ENCODE data around the gene PLA1A. TPM values are rescaled to one million over a fixed set of nuclear protein-coding genes. Genes with fewer than 3 reads are reported as not detected.
"Not testable (repeated sequence)": the region's sequence is repeated elsewhere in the genome, so short reads cannot be mapped to it uniquely, and the experiment has no call there.

Gene PLA1A, protein sequence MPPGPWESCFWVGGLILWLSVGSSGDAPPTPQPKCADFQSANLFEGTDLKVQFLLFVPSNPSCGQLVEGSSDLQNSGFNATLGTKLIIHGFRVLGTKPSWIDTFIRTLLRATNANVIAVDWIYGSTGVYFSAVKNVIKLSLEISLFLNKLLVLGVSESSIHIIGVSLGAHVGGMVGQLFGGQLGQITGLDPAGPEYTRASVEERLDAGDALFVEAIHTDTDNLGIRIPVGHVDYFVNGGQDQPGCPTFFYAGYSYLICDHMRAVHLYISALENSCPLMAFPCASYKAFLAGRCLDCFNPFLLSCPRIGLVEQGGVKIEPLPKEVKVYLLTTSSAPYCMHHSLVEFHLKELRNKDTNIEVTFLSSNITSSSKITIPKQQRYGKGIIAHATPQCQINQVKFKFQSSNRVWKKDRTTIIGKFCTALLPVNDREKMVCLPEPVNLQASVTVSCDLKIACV
- 41.4 and 42.0 TPM in 2 replicates for total RNA-seq (2014; rRNA removed; shearing (Covaris generic))
- polyA plus RNA-seq (2015; cell fraction: cytosol; rRNA removed): 41.0 and 42.5 TPM in 2 replicates
- polyA plus RNA-seq (2015; cell fraction: nucleus; rRNA removed): 7.4 and 9.9 TPM in 2 replicates

DNA sequence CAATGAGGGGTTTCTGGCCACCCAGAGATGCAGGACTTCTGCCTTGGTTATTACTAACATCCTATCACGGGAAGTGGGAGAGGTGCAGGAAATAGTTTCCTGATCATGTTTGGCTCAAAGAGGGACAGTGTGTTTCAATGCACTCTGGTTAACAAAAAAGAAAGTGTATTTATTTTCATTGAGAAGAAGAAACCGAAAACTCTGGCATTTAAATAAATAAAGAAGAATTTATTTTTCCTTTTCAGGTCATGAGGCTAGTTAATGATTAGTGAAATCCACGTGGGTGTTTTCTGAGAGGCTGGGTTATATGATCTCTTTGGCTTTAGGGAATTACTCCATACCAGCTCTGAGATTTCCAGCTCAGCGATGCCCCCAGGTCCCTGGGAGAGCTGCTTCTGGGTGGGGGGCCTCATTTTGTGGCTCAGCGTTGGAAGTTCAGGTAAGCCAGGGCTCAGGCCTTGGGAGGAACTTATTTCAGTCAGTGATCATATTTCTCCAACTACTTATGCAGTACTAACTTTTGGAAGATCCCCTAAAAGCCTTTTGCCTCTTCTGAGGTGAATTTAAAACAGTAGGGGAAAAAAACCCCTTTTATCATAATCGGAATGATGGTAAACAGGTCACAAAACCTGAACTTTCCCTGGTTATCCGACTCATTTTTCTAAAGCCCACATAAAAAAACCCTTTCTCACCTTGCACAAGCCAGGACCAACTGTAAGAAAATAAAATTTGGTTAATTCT is at the start of gene PLA1A:
Gene PLA1A (plus strand): TSS at position 338 of the 741 bp plus-strand sequence. CDS start 29 bp downstream, at position 367.
- peak; percentile 55 for DNase-seq (ENCODE audit: low read depth, low spot score)

DNA sequence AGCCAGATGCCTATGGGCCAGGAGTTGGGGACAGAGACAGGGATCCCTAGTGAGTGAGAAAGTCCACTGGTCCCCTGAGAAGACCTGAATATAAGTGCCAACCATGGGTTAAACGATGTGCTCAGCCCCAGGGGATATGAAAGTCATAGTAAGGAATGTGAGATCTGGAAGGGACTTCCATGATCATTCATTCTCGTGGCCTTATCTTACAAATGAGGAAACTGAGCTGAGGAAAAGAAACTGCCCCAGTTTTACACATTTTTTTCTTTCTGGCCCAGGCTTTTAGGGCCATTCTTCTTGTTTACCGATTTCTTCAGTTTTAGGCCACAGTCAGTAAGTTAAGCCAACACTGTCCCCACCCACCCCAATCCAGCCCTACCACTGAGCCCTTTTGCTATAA is 49.3 kb upstream of the PLA1A start:
- no peak for DNase-seq (ENCODE audit: low read depth, low spot score)
- in situ Hi-C loops (cut with HindIII; ENCODE audit: low pct_unique_long_range_greater_than_20kb, low sequenced_read_pairs): no loop called here

More for the DNA sequence above, at the start of gene PLA1A:
- in situ Hi-C loops (cut with HindIII; ENCODE audit: low pct_unique_long_range_greater_than_20kb, low sequenced_read_pairs): no loop called here

DNA sequence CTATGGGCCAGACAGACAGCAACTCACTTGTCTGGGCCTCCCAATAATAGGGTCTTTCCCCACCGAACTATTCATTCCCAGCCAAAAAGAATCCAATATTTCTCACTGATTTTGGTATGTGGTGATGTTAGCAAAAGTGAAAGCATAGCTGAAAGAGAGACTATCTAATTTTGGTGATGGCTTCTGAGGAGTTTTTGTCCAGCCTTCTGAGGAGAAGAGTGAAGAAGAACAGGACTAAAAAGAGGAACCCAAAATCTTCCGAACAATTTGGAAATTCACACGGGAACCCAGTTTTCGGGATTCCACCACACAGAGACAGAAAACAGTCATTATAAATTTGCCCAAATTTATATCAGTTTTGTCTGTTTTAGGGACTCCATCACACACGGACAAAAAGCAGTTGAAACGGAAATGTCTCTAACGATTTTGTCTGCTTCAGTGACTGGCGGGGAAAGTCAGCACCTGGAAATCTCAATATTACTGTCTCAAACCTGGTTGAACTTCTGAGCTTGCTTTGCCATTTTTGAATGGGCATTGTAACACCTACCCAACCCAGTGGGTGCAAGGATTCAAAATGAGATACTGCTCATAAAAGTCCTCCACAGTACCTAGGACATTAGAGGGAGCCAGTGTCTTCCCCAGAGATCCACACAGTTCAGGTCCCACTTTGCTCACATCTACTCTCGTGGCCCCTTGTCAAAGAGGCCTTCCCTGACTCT is 47.3 kb upstream of the PLA1A start:
- no peak for DNase-seq (ENCODE audit: low read depth, low spot score)
- in situ Hi-C loops (cut with HindIII; ENCODE audit: low pct_unique_long_range_greater_than_20kb, low sequenced_read_pairs): no loop called here

DNA sequence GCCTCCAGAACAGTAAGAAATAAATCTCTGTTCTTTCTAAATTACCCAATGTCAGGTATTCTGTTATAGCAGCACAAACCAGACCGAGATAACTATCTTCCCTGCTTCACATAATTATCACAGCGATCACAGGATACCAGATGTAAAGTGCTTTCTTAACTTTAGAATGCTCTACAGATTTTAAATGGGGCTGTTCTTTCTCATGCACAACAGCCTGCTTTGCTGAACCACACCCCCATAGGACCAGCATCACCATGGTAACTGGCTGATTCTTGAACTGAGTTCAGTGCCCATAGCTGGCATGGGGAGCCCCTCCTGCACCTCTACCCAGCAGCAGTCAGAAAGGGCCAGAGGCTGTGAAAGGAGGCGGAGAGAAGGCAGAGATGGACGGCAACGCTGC is 46.1 kb upstream of the PLA1A start:
- DNase-seq (ENCODE audit: low read depth, low spot score): no peak
- in situ Hi-C loops (cut with HindIII; ENCODE audit: low pct_unique_long_range_greater_than_20kb, low sequenced_read_pairs): no loop called here

DNA sequence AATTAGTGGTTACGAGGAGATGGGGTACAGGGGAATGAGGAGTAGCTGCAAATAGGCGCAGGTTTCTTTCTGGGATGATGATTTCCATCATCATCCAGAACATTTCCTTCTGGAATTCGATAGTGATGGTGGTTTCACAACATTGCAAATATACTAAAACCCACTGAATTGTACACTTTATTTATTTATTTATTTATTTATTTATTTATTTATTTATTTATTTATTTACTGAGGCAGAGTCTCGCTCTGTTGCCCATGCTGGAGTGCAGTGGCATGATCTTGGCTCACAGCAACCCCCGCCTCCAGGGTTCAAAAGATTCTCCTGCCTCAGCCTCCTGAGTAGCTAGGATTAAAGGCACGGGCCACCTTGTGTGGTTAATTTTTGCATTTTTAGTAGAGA is 44.8 kb upstream of the PLA1A start:
- in situ Hi-C loops (cut with HindIII; ENCODE audit: low pct_unique_long_range_greater_than_20kb, low sequenced_read_pairs); DNase-seq (ENCODE audit: low read depth, low spot score): not testable (repeated sequence)

DNA sequence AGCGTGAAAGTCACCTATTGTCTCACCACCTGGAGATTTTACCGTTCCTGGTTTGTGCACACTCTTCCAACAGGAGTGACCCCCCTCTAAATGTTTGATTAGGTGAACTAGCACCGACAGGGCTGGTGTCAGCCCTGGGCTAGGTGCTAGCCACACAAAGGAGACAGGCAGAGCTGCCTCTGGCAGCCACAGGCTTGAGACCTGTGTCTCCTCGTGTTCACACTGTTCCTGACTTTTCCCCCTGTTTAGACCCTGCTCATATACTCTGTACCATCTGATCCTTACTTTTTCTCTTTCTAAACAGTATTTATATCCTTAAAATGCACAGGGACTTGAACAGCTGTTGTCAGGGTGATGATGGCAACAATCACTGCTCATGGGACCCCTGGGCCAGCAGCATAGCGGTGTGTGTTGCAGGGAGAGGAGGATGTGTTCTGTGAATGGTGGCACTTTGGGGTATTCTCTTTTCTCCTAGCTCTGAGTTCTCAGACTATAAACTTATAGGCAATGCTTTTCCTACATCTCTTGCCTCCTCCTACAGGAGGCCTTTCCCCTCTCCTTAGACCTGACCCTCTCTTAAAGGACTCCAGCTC is 43.8 kb upstream of the PLA1A start:
- in situ Hi-C loops (cut with HindIII; ENCODE audit: low pct_unique_long_range_greater_than_20kb, low sequenced_read_pairs): no loop called here
- DNase-seq (ENCODE audit: low read depth, low spot score): no peak

DNA sequence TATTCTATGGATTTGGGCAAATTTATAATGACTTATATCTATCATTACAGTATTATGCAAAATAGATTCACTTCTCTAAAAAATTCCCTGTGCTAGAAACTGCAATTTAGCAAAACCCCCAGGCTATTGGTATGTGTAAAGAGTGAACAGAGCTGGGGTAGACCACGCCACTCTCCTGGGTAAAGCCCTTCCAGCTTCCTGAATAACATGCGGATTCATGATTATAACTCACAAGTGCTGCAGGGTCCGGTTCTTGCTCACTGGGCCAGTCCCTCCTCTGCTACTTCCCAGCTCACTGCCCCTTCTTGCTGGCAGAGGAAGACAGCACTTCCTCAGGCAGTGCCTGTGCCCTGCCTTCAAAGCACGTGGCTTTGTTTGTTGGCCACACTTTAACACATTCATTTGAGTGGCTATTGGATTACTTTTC is 42.4 kb upstream of the PLA1A start:
- in situ Hi-C loops (cut with HindIII; ENCODE audit: low pct_unique_long_range_greater_than_20kb, low sequenced_read_pairs): no loop called here
- no peak for DNase-seq (ENCODE audit: low read depth, low spot score)

DNA sequence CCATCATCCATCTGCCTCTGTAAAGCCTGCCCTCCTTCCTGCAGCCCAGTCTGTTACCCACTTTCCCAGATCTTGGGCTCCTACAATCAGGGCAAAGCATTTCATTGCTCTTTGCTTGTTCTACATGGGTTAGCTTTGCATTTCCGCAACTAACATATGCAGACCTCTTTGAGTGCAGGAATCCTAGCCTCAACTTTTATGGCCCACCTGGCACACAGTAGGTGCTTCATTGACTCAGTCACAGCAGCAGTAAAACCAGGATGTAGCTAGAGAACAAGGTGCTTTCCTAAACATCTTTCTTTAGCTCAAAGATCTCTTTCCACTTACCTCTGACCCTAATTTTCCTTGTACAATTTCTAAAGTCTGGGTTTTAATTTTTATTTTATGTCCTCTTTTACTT is 41.8 kb upstream of the PLA1A start:
- DNase-seq (ENCODE audit: low read depth, low spot score): no peak
- in situ Hi-C loops (cut with HindIII; ENCODE audit: low pct_unique_long_range_greater_than_20kb, low sequenced_read_pairs): no loop called here

DNA sequence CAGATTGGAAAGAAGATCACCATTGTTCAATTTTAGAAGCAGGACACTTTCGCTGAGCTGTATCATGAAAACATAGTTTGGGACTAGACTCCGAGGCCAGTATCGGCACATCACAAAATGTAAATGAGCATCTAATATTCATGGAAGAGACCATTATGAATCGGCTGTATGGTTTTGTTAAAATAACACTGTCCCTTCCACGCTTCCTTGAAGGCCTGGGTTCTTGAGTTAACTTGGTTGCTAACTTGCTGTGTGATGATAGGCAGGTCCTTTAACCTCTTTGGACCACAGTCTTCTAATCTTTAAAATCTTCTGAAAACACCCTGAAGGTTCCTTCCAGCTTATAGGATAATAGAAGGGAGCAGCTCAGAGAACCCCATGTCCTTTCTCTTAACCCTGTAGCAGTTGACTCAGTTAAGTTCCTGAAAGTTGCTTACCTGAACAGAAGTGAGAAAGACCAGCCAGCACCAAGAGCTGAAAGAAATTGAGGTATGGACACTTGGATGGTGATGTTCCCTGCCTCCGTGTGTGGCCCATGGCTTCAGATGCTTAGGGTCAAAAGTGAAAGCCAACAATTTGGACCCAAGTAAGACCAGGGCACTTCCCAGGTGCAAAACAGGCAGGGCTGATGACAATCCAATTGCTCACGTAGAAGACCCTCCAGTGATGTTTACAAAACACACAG is 40.4 kb upstream of the PLA1A start:
- in situ Hi-C loops (cut with HindIII; ENCODE audit: low pct_unique_long_range_greater_than_20kb, low sequenced_read_pairs): no loop called here
- no peak for DNase-seq (ENCODE audit: low read depth, low spot score)

DNA sequence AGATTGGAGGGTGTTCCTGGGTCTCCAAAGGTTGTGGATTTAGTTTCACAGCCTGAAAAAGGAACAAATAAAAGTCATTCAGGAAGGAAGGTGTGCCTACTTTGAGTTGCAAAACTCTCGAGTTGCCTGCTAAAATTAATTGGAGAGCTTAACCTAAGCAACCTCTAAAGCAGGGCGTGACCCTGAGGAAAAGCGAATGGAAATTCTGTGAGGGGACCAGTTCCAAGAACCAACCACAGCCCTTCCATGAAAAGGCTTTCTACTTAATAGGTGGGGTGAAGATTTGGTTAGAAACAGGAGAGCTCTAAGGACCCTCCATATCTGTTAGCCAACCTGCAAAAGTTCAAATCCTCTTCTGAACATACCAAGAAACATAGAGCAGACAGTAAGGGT is 39.8 kb upstream of the PLA1A start:
- no peak for DNase-seq (ENCODE audit: low read depth, low spot score)
- in situ Hi-C loops (cut with HindIII; ENCODE audit: low pct_unique_long_range_greater_than_20kb, low sequenced_read_pairs): no loop called here

DNA sequence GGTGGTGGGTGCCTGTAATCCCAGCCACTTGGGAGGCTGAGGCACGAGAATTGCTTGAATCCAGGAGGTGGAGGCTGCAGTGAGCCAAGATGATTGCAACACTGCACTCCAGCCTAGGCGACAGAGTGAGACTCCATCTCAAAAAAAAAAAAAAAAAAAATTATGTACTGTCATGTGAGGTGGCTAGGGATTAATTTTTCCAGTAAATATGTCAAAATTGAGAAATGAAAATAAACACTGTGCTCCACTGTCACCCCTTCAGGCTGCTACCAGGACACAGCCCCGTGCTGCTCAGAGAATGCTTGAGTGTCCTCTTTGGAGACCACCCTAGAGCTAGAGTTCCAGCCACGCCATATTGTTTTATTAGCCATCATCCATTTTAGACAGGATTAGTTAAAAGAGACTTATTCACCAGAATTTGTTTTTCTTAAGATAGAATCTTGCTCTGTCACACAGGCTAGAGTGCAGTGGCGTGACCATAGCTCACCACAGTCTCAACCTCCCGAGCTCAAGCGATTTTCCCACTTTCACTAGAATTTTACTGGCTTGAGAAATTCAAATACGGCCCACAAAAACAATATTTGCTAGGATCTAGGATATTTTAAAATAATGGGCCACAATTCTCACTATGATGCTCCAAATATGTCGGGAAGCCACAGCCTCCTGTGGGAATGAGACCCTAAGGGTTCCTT is 38.9 kb upstream of the PLA1A start:
- in situ Hi-C loops (cut with HindIII; ENCODE audit: low pct_unique_long_range_greater_than_20kb, low sequenced_read_pairs): no loop called here
- no peak for DNase-seq (ENCODE audit: low read depth, low spot score)

DNA sequence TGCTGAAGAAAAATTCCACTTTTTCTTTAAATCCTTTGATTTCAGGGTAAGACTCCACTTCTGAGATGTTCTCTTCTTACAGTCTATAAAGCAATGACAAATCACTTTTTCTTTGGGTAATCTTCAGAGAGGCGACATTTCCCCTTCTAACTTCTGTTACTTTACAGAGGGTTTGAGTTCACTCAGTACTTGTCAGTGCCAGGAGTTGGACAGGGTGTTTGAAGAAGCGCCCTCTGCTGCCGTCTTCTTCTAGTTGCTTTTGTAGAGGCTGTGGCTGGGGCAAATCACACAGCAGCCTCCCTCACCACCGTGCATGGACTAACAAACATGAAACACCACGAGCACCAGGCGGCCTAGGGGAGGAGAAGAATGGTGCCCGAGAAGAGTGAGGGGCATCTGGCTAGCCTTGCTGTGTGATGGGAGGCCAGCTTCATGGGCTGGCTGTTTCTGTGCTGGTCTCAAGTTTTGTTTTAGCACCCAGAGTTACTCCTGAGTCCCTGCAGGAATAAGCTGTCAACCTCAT is 38.2 kb upstream of the PLA1A start, which contains the start of gene CD80:
Gene CD80 (minus strand): TSS at position 174 of the 523 bp plus-strand sequence. CDS start 1,886 bp downstream, outside the sequence.
- peak; percentile 74 for DNase-seq (ENCODE audit: low read depth, low spot score)
- in situ Hi-C loops (cut with HindIII; ENCODE audit: low pct_unique_long_range_greater_than_20kb, low sequenced_read_pairs): no loop called here

DNA sequence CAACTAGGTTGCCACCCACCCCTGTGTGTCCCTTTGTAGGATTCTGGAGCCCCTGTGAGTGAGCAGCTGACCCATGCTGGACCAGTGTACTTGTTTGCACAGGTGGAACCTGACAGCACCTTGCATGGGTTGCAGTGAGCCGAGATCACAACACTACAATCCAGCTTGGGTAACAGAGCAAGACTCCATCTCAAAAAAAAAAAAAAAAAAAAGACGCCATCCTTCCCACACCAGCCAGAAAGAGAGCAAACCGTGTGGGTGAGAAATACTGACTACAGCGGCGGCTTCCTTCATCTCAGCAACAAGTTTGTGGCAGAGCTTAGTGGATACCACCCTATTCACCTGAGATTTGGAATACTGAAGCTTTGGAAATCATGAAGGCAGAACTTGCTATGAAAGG is 37.5 kb upstream of the PLA1A start:
- in situ Hi-C loops (cut with HindIII; ENCODE audit: low pct_unique_long_range_greater_than_20kb, low sequenced_read_pairs): no loop called here
- DNase-seq (ENCODE audit: low read depth, low spot score): no peak

DNA sequence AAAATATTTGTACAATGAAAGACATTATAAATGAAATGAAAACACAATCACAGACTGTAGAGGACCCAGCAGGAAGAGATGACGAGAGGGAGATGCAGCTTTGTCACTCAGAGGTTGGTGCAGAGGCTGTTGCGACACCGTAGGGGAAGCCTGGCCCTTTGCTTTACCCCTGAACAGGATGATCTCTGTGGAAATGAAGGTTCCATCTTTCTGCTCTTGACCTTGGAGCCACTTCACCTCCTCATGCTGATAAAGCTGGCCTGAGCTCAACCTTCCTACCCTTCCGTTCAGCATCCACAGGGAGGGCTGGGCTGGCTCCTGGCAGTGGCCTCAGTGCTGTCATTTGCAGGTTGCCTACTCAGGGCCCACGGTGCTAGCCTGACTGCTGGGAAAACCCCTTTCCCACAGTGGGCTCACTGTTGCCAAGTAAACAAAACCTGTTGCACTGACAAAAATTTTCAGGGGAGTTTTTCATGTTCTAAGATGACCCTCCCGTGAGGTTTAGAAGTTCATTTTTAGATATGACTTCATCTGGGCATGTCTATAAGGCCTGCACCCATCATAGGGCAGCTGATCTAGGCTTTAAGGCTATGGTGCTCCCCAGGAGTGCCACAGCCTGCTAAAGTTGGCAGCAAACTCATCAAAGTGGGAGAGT is 35.3 kb upstream of the PLA1A start:
- no peak for DNase-seq (ENCODE audit: low read depth, low spot score)
- in situ Hi-C loops (cut with HindIII; ENCODE audit: low pct_unique_long_range_greater_than_20kb, low sequenced_read_pairs): no loop called here

DNA sequence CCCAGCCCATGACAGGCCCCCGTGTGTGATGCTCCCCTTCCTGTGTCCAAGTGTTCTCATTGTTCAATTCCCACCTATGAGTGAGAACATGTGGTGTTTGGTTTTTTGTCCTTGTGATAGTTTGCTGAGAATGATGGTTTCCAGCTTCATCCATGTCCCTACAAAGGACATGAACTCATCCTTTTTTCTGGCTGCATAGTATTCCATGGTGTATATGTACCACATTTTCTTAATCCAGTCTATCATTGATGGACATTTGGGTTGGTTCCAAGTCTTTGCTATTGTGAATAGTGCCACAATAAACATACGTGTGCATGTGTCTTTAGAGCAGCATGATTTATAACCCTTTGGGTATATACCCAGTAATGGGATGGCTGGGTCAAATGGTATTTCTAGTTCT is 34.4 kb upstream of the PLA1A start:
- in situ Hi-C loops (cut with HindIII; ENCODE audit: low pct_unique_long_range_greater_than_20kb, low sequenced_read_pairs); DNase-seq (ENCODE audit: low read depth, low spot score): not testable (repeated sequence)

DNA sequence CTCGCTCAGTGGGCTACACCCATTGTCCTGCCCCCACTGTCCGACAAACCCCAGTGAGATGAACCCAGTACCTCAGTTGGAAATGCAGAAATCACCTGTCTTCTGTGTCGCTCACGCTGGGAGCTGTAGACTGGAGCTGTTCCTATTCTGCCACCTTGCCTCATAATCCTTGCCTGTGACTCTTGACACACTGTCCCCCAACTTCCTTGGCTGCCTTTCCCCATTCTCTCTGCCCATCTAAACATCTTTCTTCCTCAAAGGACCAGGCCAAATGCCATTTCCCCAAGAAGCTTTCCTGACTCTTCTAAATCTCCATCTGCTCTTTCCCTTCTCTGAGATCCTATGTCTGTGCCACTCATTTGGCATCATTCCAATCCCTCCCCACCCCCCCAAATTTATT is 28.5 kb upstream of the PLA1A start:
- in situ Hi-C loops (cut with HindIII; ENCODE audit: low pct_unique_long_range_greater_than_20kb, low sequenced_read_pairs): no loop called here
- DNase-seq (ENCODE audit: low read depth, low spot score): no peak
